Spleen (tissue), 7 donors: ENCODE results near the gene SNX24.

ENCODE experiments used
- CTCF ChIP-seq, 11 experiments: fragments of 200-600 bp in 7 of 11; fragments of 450-650 bp in 4 of 11; sonication (generic) in 4 of 11; IDR thresholded peaks in 8 of 11; conservative IDR thresholded peaks in 3 of 11; 1 replicate in 7 of 11; 2 replicates in 4 of 11; pipeline versions ENCODE4 v1.4.0 to v1.8.0; 2016 to 2021; ENCODE audit warnings: antibody characterized with exemption in 11 of 11, inconsistent platforms in 4 of 11, mild to moderate bottlenecking in 1 of 11
- POLR2A ChIP-seq, 3 donors: fragments of 450-650 bp; IDR thresholded peaks; one replicate each; pipeline ENCODE4 v1.5.1; 2017; ENCODE audit warnings: antibody characterized with exemption in 3 of 3, mild to moderate bottlenecking in 1 of 3
- POLR2AphosphoS5 ChIP-seq, 3 donors: sonication (generic); formaldehyde crosslinking; IDR thresholded peaks; one replicate each; pipeline ENCODE4 v1.5.1; 2017; ENCODE audit warnings: antibody characterized with exemption in 3 of 3
- donor health status: DM: no; HTN: no; CAD: no; lungs with moderate emphysema.
- donor health status: DM: no; HTN: no; CAD: no.
- donor health status: DM: no; HTN: no; CAD: no.

GRCh38 chr5:122863721-122864120 lies 18.3 kb downstream of the SNX24 start:
- TF ChIP-seq CTCF (IDR thresholded peaks at IDR 0.05 in 8 of 11, conservative IDR thresholded peaks at IDR 0.05 in 3 of 11) (no peak), POLR2A (IDR thresholded peaks at IDR 0.05) (no peak), POLR2AphosphoS5 (IDR thresholded peaks at IDR 0.05) (no peak)
